ENCODE results near the gene NOX3.

The NOX3 gene

GRCh38 chr6:155441112-155441465, 14.6 kb downstream of the NOX3 start:
- Histone ChIP-seq H3K9me2 (replicated peaks; ENCODE audit: low read depth, low read length) (no peaks in the 10 kb centered on the region), H3K4me3 (ENCODE audit: low read length, poor library complexity, severe bottlenecking) (no peak overlapping the region), H3K4me1 (ENCODE audit: insufficient read depth, low read length, poor library complexity, severe bottlenecking) (no peaks in the 10 kb centered on the region), H3F3A (ENCODE audit: low read depth) (no peaks in the 10 kb centered on the region), H3K9me3 (ENCODE audit: insufficient read depth, low read depth, low read length) (no peaks in the 10 kb centered on the region), H3K4me2 (ENCODE audit: low read depth, low read length, poor library complexity, severe bottlenecking) (no peak overlapping the region), H3K9ac (ENCODE audit: low read depth, low read length, poor library complexity, severe bottlenecking) (no peak overlapping the region), H3K27me3 (ENCODE audit: insufficient read depth, low read length, poor library complexity, severe bottlenecking) (no peaks in the 10 kb centered on the region), H3K79me2 (ENCODE audit: insufficient read depth, low read length) (no peaks in the 10 kb centered on the region), H4K20me1 (ENCODE audit: insufficient read depth, low read length, poor library complexity, severe bottlenecking) (no peaks in the 10 kb centered on the region), H3K36me3 (ENCODE audit: insufficient read depth, low read length) (no peaks in the 10 kb centered on the region), H2AFZ (ENCODE audit: low read length) (no peak overlapping the region)
- TF ChIP-seq CTCF (conservative IDR thresholded peaks at IDR 0.05; ENCODE audit: low read length), result no peak
- TF ChIP-seq EZH2phosphoT487 (IDR thresholded peaks at IDR 0.05; ENCODE audit: borderline replicate concordance), result no peak

DNA sequence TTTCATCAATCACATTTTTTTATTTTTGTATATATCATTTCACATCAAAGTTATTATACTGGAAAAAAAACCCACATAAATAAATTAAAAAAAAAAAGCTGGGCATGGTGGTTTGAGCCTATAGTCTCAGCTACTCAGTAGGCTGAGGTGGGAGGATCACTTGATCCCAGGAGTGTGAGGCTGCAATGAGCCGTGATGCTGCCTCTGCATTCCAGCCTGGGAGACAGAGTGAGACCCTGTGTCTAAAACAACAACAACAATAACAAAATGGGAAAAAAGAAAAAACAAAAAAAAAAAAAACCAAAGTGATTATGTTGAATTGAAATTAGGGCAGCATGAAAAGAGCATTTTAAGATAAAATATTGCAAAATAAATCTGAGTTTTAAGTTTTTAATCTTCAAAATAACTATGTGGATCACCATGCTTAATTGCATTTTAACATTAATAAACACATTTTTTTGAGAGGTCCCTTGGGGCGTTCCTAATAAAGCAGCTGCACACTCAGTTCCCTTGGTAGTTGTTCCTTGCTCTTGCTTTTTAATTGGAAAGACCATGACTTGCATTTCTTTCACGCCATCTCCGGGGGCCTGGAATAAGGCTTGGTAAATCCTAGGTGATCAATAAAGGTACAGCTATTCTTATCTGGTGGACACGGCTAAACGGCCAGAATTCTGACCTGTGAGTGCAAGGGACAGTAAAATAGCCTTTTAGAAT, 15.1 kb downstream of the NOX3 start:
- no peak overlapping the region for H2AFZ ChIP-seq (ENCODE audit: low read length)

DNA sequence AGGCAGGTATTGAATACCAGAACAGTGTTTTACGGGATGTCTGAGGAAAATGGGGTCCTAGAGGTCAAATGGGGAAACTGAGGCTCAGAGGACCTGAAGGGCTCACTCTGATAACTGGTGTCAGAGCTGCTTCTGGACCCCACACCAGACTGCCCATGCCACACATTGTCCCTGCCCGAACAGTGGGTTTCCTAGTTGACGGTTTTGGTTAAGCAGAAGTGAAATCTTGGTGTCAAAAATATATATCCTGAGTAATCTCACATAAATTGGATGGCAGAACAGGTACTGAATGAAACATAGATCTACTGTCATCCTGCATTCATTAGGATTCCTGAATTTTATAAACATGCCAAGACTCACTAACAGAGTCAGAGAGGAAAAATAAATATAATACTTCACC, 16.3 kb downstream of the NOX3 start:
- H2AFZ ChIP-seq (ENCODE audit: low read length), result no peak overlapping the region
- no peaks in the 10 kb centered on the region for H3K4me1 ChIP-seq (ENCODE audit: insufficient read depth, low read length, poor library complexity, severe bottlenecking)
- no peaks in the 10 kb centered on the region for H3K79me2 ChIP-seq (ENCODE audit: insufficient read depth, low read length)
- H3F3A ChIP-seq (ENCODE audit: low read depth), result no peaks in the 10 kb centered on the region
- H3K9me2 ChIP-seq (replicated peaks; ENCODE audit: low read depth, low read length), result no peaks in the 10 kb centered on the region
- H3K27me3 ChIP-seq (ENCODE audit: insufficient read depth, low read length, poor library complexity, severe bottlenecking), result no peaks in the 10 kb centered on the region
- no peak overlapping the region for H3K9ac ChIP-seq (ENCODE audit: low read depth, low read length, poor library complexity, severe bottlenecking)
- no peaks in the 10 kb centered on the region for H4K20me1 ChIP-seq (ENCODE audit: insufficient read depth, low read length, poor library complexity, severe bottlenecking)
- H3K4me2 ChIP-seq (ENCODE audit: low read depth, low read length, poor library complexity, severe bottlenecking), result no peak overlapping the region
- TF ChIP-seq EZH2phosphoT487 (IDR thresholded peaks at IDR 0.05; ENCODE audit: borderline replicate concordance), result no peak
- TF ChIP-seq CTCF (conservative IDR thresholded peaks at IDR 0.05; ENCODE audit: low read length), result no peak
- no peaks in the 10 kb centered on the region for H3K9me3 ChIP-seq (ENCODE audit: insufficient read depth, low read depth, low read length)
- no peak overlapping the region for H3K4me3 ChIP-seq (ENCODE audit: low read length, poor library complexity, severe bottlenecking)
- H3K36me3 ChIP-seq (ENCODE audit: insufficient read depth, low read length), result no peaks in the 10 kb centered on the region

More for the DNA sequence above, 15.1 kb downstream of the NOX3 start:
- Histone ChIP-seq H3K9me3 (ENCODE audit: insufficient read depth, low read depth, low read length) (no peaks in the 10 kb centered on the region), H3K27me3 (ENCODE audit: insufficient read depth, low read length, poor library complexity, severe bottlenecking) (no peaks in the 10 kb centered on the region), H4K20me1 (ENCODE audit: insufficient read depth, low read length, poor library complexity, severe bottlenecking) (no peaks in the 10 kb centered on the region), H3K9ac (ENCODE audit: low read depth, low read length, poor library complexity, severe bottlenecking) (no peak overlapping the region), H3K4me3 (ENCODE audit: low read length, poor library complexity, severe bottlenecking) (no peak overlapping the region), H3K4me1 (ENCODE audit: insufficient read depth, low read length, poor library complexity, severe bottlenecking) (no peaks in the 10 kb centered on the region), H3K36me3 (ENCODE audit: insufficient read depth, low read length) (no peaks in the 10 kb centered on the region), H3F3A (ENCODE audit: low read depth) (no peaks in the 10 kb centered on the region), H3K4me2 (ENCODE audit: low read depth, low read length, poor library complexity, severe bottlenecking) (no peak overlapping the region), H3K9me2 (replicated peaks; ENCODE audit: low read depth, low read length) (no peaks in the 10 kb centered on the region), H3K79me2 (ENCODE audit: insufficient read depth, low read length) (no peaks in the 10 kb centered on the region)
- TF ChIP-seq EZH2phosphoT487 (IDR thresholded peaks at IDR 0.05; ENCODE audit: borderline replicate concordance), result no peak
- no peak for TF ChIP-seq CTCF (conservative IDR thresholded peaks at IDR 0.05; ENCODE audit: low read length)
